RWPE2 (cell line): ENCODE data around the gene PIK3R6.

Experiments
- ATAC-seq: fragments of 200-7000 bp; cut with Tn5 transposase; 3 replicates; pipeline ENCODE4 v1.9.1; 2021; ENCODE audit warnings: low read depth
- DNase-seq: peaks from one replicate; pipeline ENCODE4 v3.0.0-alpha.2; 2020; ENCODE audit warnings: low spot score
- H3K27ac ChIP-seq: fragments of 450-650 bp; 2 replicates; pipeline ENCODE4 v1.5.1; 2017; ENCODE audit warnings: mild to moderate bottlenecking; ENCODE audit not compliant: poor library complexity, severe bottlenecking
- H3K27me3 ChIP-seq: fragments of 250-450 bp; sonication (Bioruptor Pico); 2 replicates; pipeline ENCODE4 v1.5.1; 2021; ENCODE audit warnings: mild to moderate bottlenecking, moderate library complexity; ENCODE audit not compliant: insufficient read depth, poor library complexity, severe bottlenecking
- H3K36me3 ChIP-seq: fragments of 250-450 bp; sonication (Bioruptor Pico); 2 replicates; pipeline ENCODE4 v1.5.1; 2020; ENCODE audit warnings: low read depth, mild to moderate bottlenecking, moderate library complexity
- H3K4me1 ChIP-seq: fragments of 250-450 bp; sonication (Bioruptor Pico); 2 replicates; pipeline ENCODE4 v1.5.1; 2021; ENCODE audit warnings: mild to moderate bottlenecking, moderate library complexity; ENCODE audit not compliant: insufficient read depth, poor library complexity, severe bottlenecking
- H3K4me3 ChIP-seq: fragments of 250-450 bp; sonication (Bioruptor Pico); 2 replicates; pipeline ENCODE4 v1.5.1; 2021; ENCODE audit warnings: mild to moderate bottlenecking, moderate library complexity; ENCODE audit not compliant: severe bottlenecking
- H3K9me3 ChIP-seq: fragments of 250-450 bp; sonication (Bioruptor Pico); 2 replicates; pipeline ENCODE4 v1.5.1; 2021; ENCODE audit warnings: mild to moderate bottlenecking, moderate library complexity; ENCODE audit not compliant: severe bottlenecking
- CTCF ChIP-seq: fragments of 450-650 bp; IDR thresholded peaks from one replicate; pipeline ENCODE4 v1.5.1; 2017; ENCODE audit warnings: mild to moderate bottlenecking, moderate library complexity; ENCODE audit not compliant: poor library complexity, severe bottlenecking

PIK3R6 gene

GRCh38 chr17:8875436-8875835 lies 8.0 kb upstream of the PIK3R6 start:
- no peak for ATAC-seq
- TF ChIP-seq CTCF, result no peak

GRCh38 chr17:8873801-8874715 lies 6.6 kb upstream of the PIK3R6 start:
- H3K4me1 ChIP-seq, result no peaks in the 10 kb centered on the region
- no peaks in the 10 kb centered on the region for H3K9me3 ChIP-seq
- no peak for DNase-seq
- H3K36me3 ChIP-seq, result no peaks in the 10 kb centered on the region
- no peak overlapping the region for H3K27ac ChIP-seq
- no peak for ATAC-seq
- no peaks in the 10 kb centered on the region for H3K27me3 ChIP-seq
- no peak for TF ChIP-seq CTCF
- no peak overlapping the region for H3K4me3 ChIP-seq

More at GRCh38 chr17:8875436-8875835, 8.0 kb upstream of the PIK3R6 start:
- H3K4me3 ChIP-seq, result no peak overlapping the region
- H3K27ac ChIP-seq, result no peak overlapping the region
- H3K9me3 ChIP-seq, result no peaks in the 10 kb centered on the region
- H3K27me3 ChIP-seq, result no peaks in the 10 kb centered on the region
- no peaks in the 10 kb centered on the region for H3K36me3 ChIP-seq
- H3K4me1 ChIP-seq, result no peaks in the 10 kb centered on the region
- DNase-seq, result peak; percentile 9

- Histone ChIP-seq H3K4me3 (no peak overlapping the region), H3K27ac (no peak overlapping the region)
Measured at GRCh38 chr17:8872705-8873435, 5.4 kb upstream of the PIK3R6 start.

GRCh38 chr17:8872036-8872704 lies 4.7 kb upstream of the PIK3R6 start:
- Histone ChIP-seq H3K9me3 (no peaks in the 10 kb centered on the region), H3K4me3 (no peak overlapping the region), H3K27me3 (no peaks in the 10 kb centered on the region), H3K36me3 (no peaks in the 10 kb centered on the region), H3K4me1 (no peaks in the 10 kb centered on the region), H3K27ac (no peak overlapping the region)
- no peak for TF ChIP-seq CTCF
- ATAC-seq (no peak), DNase-seq (no peak)

More at GRCh38 chr17:8872705-8873435, 5.4 kb upstream of the PIK3R6 start:
- H3K36me3 ChIP-seq, result no peaks in the 10 kb centered on the region
- H3K27me3 ChIP-seq, result no peaks in the 10 kb centered on the region
- no peaks in the 10 kb centered on the region for H3K9me3 ChIP-seq
- H3K4me1 ChIP-seq, result no peaks in the 10 kb centered on the region
- ATAC-seq (no peak), DNase-seq (no peak)
- TF ChIP-seq CTCF, result no peak
